Brain microvascular endothelial cell (primary cell): ENCODE results near the gene DHX35.

ENCODE experiments used
- DNase-seq: peaks from one replicate; pipeline ENCODE4 v3.0.0-alpha.2; 2020
- H3K27ac ChIP-seq: fragments of 250-450 bp; sonication (Bioruptor Pico); 2 replicates; pipeline ENCODE4 v1.5.1; 2020; ENCODE audit warnings: mild to moderate bottlenecking, moderate library complexity
- H3K27me3 ChIP-seq: fragments of 250-450 bp; sonication (Bioruptor Pico); replicated peaks from 2 replicates; pipeline ENCODE4 v1.5.1; 2020; ENCODE audit warnings: mild to moderate bottlenecking
- H3K36me3 ChIP-seq: fragments of 250-450 bp; sonication (Bioruptor Pico); replicated peaks from 2 replicates; pipeline ENCODE4 v1.5.1; 2020; ENCODE audit warnings: mild to moderate bottlenecking
- H3K4me3 ChIP-seq: 2 replicates; pipeline ENCODE4 v1.5.1; 2011; ENCODE audit warnings: low read depth, mild to moderate bottlenecking, control low read depth, low read length, moderate library complexity
- in situ Hi-C: cut with HindIII; loops from 2 replicates; pipeline ENCODE4 v1.10.0; 2017; ENCODE audit warnings: low sequenced_read_pairs, low pct_ligation_motif_present
- TF ChIP-seq, protein P1 (sequence below): IDR thresholded peaks from 2 replicates; pipeline ENCODE4 v1.5.1; 2011; ENCODE audit warnings: low read depth, mild to moderate bottlenecking, moderate library complexity, low read length, control low read depth, inconsistent platforms; ENCODE audit errors: missing control alignments

Gene DHX35

DNA sequence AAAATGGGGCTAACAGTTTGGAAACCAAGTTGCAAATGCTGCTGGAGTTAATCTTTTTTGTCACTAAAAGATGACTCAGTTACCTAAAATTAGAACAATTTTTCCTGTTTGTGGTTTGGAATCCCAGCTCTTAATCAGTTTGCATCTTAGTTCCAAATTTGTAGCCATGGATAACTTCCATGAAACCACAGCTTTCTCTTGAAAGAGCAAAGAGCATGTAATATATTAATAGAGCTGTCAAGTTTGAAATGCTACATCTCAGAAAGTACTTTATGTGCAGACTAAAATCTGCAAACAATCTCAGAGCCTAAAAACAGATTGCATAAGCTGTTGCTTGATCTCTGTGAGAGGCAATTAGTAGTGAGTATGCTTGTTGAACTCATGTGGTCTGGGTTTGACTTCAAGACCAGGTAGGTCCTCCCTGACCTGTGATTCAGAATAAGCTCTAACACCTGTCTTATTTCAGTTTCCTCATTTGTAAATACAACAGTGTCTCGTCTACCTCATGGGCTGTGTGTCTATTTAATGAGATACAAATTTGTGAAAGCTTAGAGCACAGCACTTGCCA is 23.5 kb downstream of the DHX35 start:
- in situ Hi-C loops, result no loop called here
- peaks cover 3% of the 10 kb centered on the region for H3K36me3 ChIP-seq
- peak; percentile 14 for DNase-seq
- no peak overlapping the region for H3K4me3 ChIP-seq
- no peaks in the 10 kb centered on the region for H3K27me3 ChIP-seq
- no peak overlapping the region for H3K27ac ChIP-seq
- TF ChIP-seq, protein P1, sequence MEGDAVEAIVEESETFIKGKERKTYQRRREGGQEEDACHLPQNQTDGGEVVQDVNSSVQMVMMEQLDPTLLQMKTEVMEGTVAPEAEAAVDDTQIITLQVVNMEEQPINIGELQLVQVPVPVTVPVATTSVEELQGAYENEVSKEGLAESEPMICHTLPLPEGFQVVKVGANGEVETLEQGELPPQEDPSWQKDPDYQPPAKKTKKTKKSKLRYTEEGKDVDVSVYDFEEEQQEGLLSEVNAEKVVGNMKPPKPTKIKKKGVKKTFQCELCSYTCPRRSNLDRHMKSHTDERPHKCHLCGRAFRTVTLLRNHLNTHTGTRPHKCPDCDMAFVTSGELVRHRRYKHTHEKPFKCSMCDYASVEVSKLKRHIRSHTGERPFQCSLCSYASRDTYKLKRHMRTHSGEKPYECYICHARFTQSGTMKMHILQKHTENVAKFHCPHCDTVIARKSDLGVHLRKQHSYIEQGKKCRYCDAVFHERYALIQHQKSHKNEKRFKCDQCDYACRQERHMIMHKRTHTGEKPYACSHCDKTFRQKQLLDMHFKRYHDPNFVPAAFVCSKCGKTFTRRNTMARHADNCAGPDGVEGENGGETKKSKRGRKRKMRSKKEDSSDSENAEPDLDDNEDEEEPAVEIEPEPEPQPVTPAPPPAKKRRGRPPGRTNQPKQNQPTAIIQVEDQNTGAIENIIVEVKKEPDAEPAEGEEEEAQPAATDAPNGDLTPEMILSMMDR, result no peak

DNA sequence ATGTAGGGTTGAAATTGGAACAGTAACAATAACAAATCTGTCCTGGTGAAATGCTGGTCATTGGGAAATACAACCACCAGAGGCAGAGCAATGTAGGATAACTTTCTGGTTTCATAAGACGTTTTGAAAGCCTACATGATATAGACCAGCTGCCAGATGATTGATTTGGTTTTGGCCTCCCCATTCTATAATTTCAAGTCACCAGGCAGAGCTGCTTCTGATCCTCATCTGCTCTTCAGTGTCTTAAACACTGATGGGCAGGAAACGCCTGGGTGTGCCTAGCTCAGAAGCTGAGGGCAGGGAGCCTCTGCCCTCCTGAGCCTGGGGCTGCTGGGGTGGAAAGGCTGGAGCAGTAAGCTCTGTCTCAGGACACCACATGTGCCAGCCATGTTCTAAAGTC is 24.5 kb downstream of the DHX35 start:
- in situ Hi-C loops, result no loop called here

DNA sequence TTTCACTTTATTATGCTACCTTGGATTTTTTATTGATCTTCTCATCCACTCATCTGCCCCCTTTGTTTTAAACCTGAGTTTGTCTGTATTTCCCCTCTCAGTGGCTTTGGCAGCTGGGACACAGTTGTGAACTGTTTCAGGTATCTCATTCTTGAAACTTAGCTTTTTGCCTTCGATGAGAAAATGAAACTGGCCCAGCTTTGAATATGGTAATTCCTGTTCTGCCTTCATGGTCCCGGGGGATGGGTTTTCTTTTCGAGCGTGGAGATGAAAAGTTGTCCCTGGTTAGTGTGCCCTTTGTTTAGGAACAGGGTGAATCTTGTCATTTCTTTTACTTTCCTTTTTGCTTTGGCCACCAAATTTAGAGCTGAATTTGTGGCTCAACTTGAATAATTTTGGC is 25.6 kb downstream of the DHX35 start:
- H3K4me3 ChIP-seq, result no peak overlapping the region
- in situ Hi-C loops, result no loop called here
- no peak for DNase-seq
- H3K27ac ChIP-seq, result no peak overlapping the region
- H3K27me3 ChIP-seq, result no peaks in the 10 kb centered on the region
- H3K36me3 ChIP-seq, result peaks cover 3% of the 10 kb centered on the region
- TF ChIP-seq, protein P1, result no peak

More for the DNA sequence above, 24.5 kb downstream of the DHX35 start:
- TF ChIP-seq, protein P1, result no peak
- H3K4me3 ChIP-seq, result no peak overlapping the region
- H3K27ac ChIP-seq, result no peak overlapping the region
- no peaks in the 10 kb centered on the region for H3K27me3 ChIP-seq
- DNase-seq, result no peak
- H3K36me3 ChIP-seq, result peaks cover 3% of the 10 kb centered on the region

DNA sequence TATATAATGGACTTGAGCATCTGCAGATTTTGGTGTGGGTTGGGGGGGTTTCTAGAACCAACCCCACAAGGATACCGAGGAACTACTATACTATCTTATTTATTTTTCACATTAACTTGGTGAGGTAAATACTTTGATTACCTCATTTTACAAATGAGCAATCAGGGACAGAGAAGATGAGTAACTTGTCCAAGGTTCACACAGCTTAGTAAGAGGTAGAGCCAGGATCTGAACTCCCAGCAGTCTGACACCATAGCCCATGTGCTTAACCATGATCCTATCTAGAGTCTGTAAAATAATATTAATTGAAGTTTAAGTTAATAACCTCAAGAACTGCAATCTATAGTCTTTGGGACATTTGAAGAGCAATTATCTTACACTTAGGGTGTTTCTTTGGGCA is 28.6 kb downstream of the DHX35 start:
- TF ChIP-seq, protein P1, result no peak
- H3K36me3 ChIP-seq, result peaks cover 7% of the 10 kb centered on the region

DNA sequence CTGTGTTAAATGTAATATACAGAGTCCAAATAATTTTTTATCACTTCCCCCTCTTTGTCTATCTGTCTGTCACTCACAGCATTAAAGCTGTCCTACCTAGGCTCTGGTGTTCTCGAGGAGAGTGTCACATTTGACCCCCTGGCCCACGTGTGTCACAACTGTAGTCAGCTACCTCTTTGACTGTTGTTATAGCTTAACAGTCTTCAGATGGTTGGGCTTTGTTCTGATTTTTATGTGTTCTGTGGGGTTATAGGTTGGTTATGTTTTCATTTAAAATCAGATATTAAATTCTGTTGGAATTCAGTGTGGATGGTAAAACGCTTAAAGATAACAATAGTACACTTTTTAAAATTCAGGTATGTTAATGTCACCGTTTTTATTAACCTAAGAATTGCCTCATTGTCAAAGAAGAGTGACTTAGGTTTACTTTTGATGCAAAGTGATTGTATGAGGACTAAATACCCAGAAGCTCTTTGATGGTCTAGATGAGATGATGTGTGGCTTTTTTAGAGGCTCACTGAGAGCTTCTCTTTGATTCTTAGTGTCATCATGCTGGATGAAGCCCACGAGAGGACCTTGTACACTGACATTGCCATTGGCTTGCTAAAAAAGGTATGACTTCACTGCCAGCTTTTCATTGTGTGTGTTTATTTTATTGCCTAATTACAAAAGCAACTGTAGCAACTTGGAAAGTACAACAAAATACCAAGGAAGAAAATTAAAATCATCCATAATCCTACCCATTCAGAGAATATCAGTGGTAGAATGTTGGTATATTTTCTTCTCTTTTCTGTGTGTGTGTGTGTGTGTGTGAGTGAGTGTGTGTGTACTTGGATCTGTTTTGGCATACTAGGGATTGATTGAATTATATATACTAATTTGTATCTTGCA is 29.9 kb downstream of the DHX35 start:
- no peak overlapping the region for H3K4me3 ChIP-seq
- no peaks in the 10 kb centered on the region for H3K27me3 ChIP-seq
- H3K27ac ChIP-seq, result no peak overlapping the region
- no peak for DNase-seq
- TF ChIP-seq, protein P1, result no peak
- in situ Hi-C loops, result no loop called here
- H3K36me3 ChIP-seq, result peaks cover 12% of the 10 kb centered on the region

More for the DNA sequence above, 28.6 kb downstream of the DHX35 start:
- no peak overlapping the region for H3K4me3 ChIP-seq
- in situ Hi-C loops, result no loop called here
- no peaks in the 10 kb centered on the region for H3K27me3 ChIP-seq
- H3K27ac ChIP-seq, result no peak overlapping the region
- DNase-seq, result no peak
